SU-DHL-6 (cell line): Measurements from ENCODE around the gene SEMA3B.

Experiments
- EZH2phosphoT487 ChIP-seq: fragments of 200-600 bp; sonication (generic), shearing (Covaris generic); conservative IDR thresholded peaks from 2 replicates; pipeline ENCODE4 v1.6.1; 2018; ENCODE audit warnings: mild to moderate bottlenecking, antibody characterized with exemption, low read length, moderate library complexity, mixed read lengths
- TF ChIP-seq, protein P1 (sequence below): fragments of 200-600 bp; sonication (generic); IDR thresholded peaks from one replicate; pipeline ENCODE4 v1.5.1; 2017; ENCODE audit warnings: antibody characterized with exemption, mild to moderate bottlenecking, low read length, moderate library complexity; ENCODE audit not compliant: insufficient read depth, poor library complexity, severe bottlenecking

- TF ChIP-seq, protein P1, sequence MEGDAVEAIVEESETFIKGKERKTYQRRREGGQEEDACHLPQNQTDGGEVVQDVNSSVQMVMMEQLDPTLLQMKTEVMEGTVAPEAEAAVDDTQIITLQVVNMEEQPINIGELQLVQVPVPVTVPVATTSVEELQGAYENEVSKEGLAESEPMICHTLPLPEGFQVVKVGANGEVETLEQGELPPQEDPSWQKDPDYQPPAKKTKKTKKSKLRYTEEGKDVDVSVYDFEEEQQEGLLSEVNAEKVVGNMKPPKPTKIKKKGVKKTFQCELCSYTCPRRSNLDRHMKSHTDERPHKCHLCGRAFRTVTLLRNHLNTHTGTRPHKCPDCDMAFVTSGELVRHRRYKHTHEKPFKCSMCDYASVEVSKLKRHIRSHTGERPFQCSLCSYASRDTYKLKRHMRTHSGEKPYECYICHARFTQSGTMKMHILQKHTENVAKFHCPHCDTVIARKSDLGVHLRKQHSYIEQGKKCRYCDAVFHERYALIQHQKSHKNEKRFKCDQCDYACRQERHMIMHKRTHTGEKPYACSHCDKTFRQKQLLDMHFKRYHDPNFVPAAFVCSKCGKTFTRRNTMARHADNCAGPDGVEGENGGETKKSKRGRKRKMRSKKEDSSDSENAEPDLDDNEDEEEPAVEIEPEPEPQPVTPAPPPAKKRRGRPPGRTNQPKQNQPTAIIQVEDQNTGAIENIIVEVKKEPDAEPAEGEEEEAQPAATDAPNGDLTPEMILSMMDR = no peak
- no peak for TF ChIP-seq EZH2phosphoT487
Measured at GRCh38 chr3:50220109-50220508, 48.8 kb upstream of the SEMA3B start.
